GOT3 (cell line): Measurements from ENCODE around the gene CCRL2.
"Not testable (repeated sequence)": the region's sequence is repeated elsewhere in the genome, so short reads cannot be mapped to it uniquely, and the experiment has no call there.

ENCODE experiments used
- DNase-seq: peaks from one replicate; lab custom pipeline; 2025; ENCODE audit warnings: mixed read lengths; lab: John Stamatoyannopoulos, UW

CCRL2 gene

DNA sequence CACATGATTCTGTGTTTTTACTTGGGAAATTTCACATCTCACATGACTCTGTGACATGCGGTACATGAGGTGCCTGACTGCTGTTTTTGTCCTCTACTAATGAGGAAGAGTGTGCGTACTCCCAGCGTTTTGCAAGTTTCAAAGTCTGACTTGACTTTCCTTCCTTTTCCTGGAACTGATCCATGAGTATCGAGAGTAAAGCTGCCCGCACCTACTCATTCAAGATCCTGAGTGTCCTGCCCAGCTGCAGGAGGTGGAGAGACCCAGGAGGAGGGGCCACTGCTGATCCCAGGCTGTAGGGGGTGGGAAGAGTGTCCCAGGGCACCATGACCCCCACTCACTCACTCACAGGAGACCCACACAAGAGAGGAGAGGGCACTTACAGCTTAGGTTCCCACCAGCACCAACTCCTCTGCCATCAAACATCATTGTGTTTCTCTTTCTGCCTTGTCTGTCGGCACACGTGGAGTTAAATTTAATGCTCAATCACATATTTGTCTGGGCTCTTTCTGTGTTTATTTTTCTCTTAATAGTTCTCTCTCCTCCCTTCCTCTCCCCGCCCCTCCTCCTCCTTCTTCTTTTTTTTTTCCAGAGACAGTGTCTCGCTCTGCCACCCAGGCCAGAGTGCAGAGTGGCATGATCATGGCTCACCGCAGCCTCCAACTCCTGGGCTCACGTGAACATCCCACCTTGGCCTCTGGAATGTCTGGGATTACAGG lies 1.6 kb upstream of the CCRL2 start:
- no peak for DNase-seq

DNA sequence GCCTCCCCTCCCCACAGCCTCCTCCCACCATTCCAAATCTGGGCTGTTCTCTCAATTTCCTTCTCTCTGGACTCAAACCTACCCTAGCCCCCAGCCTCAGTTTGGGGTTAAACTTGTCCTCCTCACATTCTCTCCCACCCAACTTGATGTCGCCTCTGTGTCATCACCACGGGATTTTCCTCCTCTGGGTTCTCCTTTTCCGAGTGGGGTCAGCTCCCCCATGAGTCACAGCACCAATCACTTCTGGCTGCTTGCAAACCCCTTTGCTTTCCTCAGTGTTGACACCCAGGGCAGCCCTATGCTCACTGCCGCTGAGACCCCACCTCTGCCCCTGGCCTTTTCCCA lies 644 bp upstream of the CCRL2 start:
- no peak for DNase-seq

DNA sequence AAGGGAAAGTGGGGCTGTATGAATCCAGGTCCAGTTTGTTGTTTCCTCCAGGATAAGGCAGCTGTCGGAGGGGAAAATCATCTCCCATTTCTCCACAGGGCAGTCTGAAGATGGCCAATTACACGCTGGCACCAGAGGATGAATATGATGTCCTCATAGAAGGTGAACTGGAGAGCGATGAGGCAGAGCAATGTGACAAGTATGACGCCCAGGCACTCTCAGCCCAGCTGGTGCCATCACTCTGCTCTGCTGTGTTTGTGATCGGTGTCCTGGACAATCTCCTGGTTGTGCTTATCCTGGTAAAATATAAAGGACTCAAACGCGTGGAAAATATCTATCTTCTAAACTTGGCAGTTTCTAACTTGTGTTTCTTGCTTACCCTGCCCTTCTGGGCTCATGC lies 911 bp downstream of the CCRL2 start:
- no peak for DNase-seq

DNA sequence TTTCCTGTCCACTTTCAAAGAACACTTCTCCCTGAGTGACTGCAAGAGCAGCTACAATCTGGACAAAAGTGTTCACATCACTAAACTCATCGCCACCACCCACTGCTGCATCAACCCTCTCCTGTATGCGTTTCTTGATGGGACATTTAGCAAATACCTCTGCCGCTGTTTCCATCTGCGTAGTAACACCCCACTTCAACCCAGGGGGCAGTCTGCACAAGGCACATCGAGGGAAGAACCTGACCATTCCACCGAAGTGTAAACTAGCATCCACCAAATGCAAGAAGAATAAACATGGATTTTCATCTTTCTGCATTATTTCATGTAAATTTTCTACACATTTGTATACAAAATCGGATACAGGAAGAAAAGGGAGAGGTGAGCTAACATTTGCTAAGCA lies 1.8 kb downstream of the CCRL2 start:
- no peak for DNase-seq

DNA sequence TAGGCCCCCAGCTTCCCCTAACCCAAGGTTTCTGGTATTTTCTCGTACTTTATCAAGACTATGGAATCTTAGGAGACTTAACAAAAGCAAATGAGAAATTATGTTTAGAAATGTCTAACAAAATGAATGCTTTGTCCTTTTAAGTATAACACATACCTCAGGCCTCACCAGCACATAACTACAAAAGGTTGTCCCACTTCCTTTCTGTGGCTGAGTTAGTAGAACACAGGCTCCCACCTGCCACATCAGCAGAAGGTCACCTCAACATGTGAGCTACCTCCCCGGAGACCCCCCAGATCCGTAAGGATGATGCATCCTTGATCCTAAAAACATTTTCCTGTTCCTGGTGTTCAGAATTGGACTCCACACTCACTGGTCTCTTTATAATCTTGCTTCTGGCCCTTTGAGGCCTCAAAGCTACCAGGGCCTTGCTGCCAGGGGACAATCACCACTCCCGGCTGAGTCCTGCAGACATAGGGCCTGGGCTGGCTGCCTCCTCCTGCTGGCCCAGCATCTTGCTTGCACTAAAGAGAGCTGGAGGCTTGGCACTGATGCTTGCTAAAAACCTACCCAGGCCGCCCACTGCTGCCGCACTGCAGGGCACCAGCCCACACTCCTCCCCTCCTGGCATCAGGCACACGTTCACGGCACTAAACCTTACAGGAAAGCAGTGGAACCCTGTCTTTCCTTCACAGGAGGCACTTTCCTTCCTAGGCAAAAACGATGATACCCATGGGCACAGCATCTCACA lies 2.9 kb downstream of the CCRL2 start:
- DNase-seq, result no peak

DNA sequence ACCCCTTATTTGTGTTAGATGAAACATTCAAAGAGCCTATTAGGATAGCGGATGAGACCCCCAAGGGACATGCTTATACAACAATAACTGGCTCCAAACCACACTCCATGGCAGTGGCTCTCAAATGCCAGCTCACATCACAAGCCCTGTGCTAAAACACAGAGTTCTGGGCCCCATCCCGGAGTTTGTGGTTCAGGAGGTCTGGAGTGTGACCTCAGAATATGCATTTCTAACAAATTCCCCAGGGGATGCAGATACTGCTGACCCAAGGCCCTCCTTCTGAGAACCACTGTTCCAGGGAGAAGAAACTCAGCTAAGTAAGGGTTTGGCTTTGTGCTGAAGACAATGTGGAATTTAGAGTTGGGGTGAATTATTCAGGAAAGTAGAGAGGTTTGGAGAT lies 3.6 kb downstream of the CCRL2 start:
- no peak for DNase-seq

DNA sequence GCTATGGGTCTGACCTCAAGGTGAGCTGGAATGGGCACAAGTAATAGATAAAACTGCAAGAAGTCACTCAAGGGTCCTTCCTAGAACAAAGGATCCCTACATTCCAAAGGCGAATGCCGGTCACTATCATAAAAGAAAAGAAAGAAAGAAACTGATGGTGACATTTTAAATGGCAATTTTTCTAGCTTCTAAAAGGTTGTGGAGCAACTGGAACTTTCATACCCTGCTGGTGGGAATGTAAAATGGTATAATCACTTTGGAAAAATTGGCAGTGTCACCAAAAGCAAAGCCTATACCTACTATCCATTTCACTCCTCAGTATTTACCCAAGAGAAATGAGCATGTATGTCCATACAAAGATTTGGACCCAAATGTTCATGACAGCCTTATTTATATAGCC lies 4.2 kb downstream of the CCRL2 start:
- DNase-seq, result no peak

DNA sequence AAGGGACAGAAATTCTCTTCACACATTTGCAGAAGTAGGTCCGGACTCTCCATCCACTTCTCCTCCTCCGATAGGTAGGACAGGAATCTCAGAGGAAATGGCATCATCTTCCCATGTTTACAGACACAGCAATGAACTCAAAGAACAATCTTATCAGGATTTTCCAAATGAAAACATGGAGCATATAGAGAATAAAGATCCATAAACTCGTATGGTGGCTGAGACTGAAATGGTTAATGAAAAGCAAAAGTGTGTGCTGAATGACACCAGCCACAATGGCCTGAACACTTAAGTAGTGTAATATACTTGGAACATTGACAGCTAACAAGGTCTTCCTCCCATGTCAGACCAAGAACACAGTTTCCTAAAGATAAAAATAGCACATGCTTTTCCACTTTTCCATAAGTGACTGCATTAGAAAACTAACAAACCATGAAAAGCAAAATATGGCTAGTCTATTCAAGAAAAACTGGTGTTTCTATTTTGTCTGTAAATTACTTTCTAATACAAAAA lies 5.8 kb downstream of the CCRL2 start:
- no peak for DNase-seq

DNA sequence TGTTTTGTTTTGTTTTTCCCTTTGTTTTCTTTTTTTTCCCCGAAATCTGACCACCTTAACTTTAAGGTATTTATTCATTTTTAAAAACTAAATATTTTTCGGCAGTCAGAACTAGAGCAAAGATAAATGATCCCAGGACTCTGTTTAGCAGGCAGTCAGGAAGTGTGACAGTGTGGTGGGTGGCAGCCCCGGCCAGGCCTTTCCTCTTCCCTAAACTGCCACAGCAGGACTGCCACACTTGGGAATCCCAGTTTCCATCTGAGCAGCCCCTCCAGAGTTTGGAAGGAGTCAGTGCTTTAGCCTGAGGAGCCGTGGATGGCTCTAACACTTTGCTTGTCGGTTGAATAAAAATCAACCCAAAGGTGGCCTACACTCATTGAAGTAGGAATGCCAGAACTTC lies 6.9 kb downstream of the CCRL2 start:
- no peak for DNase-seq

DNA sequence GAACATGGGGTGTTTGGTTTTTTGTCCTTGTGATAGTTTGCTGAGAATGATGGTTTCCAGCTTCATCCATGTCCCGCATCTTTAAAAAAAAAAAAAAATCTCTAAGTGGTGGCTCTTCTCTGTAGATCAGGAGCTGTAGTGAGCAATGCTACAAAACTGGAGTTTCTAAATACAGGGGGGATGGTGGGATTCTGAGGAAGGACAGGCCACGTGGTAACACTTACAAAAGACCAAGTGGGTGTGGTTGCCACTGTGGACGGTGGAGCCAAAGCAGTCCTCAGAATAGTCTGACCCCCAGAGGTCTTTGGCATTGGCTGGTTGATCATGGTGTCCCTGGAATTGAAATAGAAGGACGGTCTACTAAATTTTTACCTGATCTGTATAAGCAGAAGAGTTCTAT lies 7.7 kb downstream of the CCRL2 start:
- no peak for DNase-seq

DNA sequence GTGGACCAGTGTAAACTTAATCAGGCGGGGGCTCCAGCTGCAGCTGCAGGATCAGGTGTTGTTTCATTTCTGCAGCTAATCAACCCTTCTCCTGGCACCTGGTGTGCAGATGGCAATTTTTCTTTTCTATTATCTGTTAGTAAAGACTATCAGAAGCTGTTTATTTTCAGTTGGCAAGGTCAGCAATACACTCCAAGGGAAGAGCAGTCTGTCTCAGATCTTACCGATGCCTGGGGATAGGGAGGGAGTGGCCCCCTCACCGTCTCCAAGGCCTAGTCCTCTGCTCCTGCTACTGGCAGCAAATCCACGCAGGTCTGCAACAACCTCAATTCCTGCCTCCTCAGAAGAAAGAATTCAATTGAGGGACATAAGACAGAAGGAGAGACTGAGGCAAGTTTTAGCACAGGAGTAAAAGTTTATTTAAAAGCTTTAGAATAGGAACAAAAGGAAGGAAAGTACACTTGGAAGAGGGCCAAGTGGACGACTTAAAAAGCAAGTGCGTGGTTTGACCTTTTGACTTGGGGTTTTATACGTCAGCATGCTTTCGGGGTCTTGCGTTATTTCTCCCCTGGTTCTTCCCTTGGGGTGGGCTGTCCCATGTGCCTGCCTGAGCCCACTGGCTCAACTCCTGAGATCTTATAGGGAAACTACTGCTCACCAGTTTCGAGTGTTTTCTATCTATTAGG lies 9.2 kb downstream of the CCRL2 start:
- no peak for DNase-seq

DNA sequence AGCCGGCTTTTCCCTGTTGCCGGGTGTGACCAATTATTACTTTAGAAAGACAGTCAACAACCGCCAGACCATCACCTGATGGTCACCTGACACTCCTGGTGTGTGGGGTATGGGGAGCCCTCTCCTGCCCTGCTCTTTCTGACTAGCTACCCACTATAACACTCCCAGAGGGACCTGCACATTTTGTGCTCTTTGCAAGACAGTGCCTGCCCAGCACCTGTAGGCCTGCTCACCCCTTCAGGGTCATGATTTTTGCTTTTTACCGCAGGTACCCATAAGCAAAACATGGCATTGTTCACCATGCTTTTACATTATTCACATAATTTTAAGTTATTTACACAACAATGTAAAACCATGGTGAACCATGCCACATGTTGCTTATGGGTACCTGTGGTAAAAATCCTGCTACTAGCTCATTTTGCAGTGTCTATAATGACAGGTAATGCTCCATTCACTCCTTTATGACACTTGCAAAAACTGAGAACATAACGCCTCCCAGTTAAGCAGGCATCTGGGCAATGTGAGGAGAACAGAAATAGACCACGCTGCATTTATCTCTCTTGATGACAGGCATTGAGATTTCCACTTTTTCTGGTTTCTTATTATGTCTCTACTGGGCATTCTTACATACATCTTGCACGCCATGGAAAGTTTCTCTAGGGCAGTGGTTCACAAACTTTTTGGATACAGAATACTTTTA lies 9.9 kb downstream of the CCRL2 start:
- no peak for DNase-seq

DNA sequence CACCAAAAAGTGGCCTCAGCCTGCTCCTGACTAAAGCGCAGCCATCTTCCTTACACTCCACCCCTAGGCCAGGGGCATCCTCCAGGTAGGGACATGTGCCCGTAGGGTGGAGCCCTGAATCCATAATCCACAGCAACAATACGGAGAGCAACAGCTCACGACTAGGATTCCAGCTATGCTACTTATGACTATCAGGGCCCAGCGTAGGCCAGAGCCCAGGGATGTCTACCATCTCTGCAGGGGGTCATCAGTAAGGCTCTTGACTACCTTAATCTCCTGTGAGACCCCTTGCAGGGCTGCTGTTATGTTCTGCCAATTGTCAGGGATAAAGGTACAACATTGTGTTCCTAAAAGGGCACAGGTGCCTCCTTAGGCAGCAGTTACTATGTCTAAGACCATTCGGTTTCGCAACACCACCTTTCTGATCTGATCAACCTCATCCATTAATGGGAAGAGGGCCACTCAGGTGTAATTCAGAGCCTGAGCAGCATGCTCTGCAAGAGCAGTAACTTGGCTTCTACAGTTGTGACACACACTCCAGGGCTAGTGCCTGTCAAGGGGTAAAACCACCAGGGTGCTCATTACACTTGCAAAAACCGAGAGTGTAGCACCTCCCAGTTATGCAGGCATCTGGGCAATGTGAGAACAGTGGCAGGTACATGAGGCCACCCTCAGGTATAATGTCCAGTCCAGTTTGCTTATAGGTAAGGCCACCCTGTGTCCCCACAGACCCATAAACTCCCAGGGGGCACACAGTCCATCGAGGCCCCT lies 11.0 kb downstream of the CCRL2 start:
- no peak for DNase-seq

DNA sequence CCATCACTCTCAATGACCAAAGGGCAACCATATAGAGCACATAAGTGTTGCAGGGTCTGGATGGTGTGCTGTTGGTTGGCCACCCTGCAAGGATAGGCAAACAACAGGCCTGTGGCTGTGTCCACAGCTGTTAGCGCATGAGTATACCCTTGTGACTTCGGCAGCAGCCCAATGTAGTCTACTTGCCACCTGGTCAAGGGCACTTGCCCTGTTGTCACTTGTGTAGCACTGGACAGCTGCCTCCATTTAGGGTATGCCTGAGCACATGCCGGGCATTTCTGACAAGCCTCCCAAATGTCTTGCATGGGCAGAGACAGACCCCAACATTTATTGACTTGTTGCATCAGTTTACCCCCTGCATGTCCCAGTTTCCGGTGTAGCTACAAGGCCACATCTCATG lies 12.8 kb downstream of the CCRL2 start:
- DNase-seq, result no peak

DNA sequence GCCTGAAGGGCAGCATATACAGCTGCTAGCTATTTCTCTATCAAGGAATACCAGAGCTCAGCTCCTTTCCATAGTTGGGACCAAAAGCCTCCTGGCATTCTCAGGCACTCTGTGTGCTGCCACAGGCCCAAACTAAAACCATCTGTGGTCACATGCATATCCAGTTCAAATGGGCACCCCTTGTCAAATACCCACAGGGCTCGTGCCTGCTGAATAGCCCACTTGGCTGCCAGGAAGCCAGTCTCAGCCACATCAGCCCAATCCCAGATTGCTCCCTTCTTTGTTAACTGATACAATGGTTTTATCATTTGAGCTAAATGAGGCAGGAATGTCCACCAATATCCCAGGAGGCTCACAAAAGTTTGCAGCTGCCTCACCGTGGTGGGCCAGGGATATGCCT lies 13.9 kb downstream of the CCRL2 start:
- no peak for DNase-seq

DNA sequence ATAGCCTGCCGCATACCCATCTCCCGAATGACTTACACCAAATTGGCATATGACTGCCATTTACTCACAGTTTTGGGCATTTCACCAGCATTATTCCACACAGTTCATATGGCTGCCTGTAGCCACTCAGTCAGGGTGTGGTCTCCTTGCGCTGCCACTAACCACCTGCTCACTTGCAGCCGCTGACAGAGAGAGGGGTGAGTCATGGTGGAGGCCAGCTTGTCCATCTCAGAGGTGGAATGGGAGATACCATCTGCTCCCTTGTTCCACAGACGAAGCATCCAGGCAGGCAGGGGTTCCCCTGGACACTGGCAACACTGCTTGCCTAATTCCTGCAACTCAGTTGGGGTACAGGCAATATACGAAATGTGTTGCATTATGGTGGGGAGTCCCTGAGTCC lies 15.6 kb downstream of the CCRL2 start:
- no peak for DNase-seq

DNA sequence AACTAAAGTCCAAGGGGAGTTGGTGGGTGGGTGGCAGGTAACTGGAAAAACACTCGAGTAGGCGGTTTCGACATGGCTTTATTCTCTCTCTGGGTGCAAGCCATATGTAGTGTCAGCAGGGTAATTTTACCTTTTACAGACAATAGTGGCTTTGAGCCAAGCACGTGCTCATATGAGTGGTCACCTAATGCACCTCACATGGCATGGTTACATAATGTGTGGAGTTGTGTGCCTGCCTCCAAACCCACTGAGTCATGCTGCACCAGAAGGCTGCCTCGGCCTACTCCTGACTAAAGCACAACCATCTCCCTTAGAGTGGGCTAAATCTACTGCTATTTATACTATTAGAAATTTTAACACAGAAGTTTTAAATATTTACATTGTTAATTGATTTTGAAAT lies 16.5 kb downstream of the CCRL2 start:
- DNase-seq, result no peak

DNA sequence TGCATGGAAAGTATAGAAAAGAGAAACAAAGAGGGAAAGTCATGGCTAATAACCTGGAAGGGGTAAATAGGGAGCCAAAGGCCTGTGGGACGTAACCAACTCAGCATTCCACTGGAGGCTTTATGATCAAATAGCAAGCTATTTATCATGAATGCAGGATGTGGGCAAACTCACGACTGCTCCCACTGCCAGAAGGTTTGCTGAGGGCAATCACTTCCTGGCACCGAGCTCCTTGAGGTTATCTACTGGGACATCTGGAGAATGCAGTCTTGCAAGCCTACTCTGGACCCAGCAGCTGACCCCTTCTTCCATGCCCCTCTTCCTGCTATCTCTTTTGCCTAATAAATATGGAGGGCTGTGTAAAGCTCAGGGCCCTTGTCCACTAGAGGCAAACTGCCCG lies 19.4 kb downstream of the CCRL2 start:
- not testable (repeated sequence) for DNase-seq

DNA sequence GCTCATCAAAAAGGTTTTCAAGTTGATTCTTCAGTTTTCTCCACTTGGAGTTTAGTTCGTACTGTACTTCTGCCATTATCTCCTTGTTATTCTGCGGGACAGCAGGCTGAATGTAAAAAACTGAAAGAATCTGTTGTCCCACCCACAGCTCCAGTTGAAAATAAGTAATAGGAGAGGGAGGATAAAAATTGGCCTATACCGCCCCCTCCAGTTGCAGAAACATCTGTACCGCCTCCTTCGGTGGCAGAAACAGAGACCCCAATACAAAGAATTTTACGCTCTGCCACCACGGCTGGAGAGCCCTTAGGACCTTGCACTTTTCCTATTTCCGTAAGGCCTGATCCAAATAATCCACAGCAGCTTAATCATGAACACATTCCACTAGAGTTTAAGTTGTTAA lies 20.3 kb downstream of the CCRL2 start:
- DNase-seq, result not testable (repeated sequence)

DNA sequence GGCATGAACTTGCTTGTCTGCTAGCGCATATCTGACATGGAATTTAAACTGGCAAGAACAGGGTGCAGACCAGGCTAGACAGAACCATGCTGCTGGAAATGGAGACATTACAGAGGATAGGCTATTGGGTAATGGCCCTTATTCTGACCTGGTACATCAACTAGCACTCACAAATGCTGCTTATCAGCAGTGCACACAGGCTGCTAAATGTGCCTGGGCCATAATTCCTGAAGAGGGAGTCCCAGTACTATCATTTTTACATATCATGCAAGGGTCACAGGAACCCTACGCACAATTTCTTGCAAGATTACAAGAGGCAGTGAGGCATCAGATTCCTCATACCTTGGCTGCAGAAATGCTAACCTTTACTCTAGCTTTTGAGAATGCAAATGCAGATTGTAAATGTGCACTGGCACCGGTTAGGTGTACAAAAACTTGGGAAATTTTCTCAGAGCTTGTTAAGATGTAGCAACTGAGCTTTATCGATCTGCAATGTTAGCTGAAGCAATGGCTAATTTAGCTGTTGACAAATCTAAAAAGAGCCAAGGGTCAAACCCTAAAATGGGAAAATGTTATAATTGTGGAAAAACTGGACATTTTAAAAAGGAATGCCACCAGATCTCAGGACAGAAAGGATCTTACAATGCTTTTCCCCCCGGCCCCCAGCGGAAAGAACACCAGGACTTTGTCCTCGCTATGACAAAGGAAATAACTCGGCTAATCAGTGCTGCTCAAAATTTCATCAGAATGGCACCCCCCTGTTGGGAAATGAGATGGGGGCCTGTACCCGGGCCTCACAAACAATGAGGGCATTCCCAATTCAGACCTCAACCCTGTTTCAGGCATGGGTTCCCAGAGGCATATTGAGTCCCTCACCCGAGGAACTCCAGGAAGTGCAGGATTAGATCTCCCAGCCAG lies 21.1 kb downstream of the CCRL2 start:
- no peak for DNase-seq

DNA sequence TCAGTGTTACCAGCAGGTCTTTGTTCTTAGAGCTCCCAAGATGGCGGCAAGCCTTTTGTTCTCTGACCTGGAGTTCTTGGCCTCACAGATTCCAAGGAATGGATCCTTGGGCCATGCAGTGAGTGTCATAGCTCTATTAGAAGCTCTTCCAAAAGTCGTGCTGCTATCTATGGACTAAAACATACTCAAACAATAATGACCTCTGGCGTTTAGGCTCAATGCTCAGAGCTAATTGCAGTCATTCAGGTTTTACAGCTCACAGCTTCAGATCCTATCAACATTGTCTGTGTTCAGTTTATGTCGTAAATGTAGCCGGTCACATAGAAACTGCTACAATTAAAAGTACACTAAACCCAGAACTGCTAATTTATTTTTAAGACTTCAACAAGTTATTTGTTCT lies 22.2 kb downstream of the CCRL2 start:
- DNase-seq, result no peak
